ENCODE data around the gene ERLIN1. TPM values are rescaled to one million over a fixed set of nuclear protein-coding genes. Genes with fewer than 3 reads are reported as not detected.

Gene ERLIN1
- total RNA-seq, 2 donors from 2014 or later: 18.1 to 23.8 TPM

GRCh38 chr10:100157156-100157555, 28.7 kb downstream of the ERLIN1 start:
- no peak overlapping the region for H3K27ac ChIP-seq
- H3K4me3 ChIP-seq: no peak overlapping the region
- H3K9me3 ChIP-seq: no peaks in the 10 kb centered on the region
- intact Hi-C loops (cut with DNase I): no loop called here
- no peak for DNase-seq (ENCODE audit: low spot score)
- no peaks in the 10 kb centered on the region for H3K27me3 ChIP-seq (replicated peaks; ENCODE audit: insufficient read depth)
- no peak for TF ChIP-seq CTCF (IDR thresholded peaks at IDR 0.05)
- TF ChIP-seq POLR2A (IDR thresholded peaks at IDR 0.05): no peak
- no peak for TF ChIP-seq POLR2AphosphoS5 (IDR thresholded peaks at IDR 0.05)
- H3K36me3 ChIP-seq: no peaks in the 10 kb centered on the region
- no peaks in the 10 kb centered on the region for H3K4me1 ChIP-seq (replicated peaks)

GRCh38 chr10:100155936-100156335, 29.9 kb downstream of the ERLIN1 start:
- no peaks in the 10 kb centered on the region for H3K36me3 ChIP-seq
- no peak overlapping the region for H3K4me3 ChIP-seq
- intact Hi-C loops (cut with DNase I): no loop called here
- no peaks in the 10 kb centered on the region for H3K27me3 ChIP-seq (replicated peaks; ENCODE audit: insufficient read depth)
- WGBS: 97% methylated on average over 5 of the region's 5 CpGs
- TF ChIP-seq CTCF (IDR thresholded peaks at IDR 0.05): no peak
- TF ChIP-seq POLR2A (IDR thresholded peaks at IDR 0.05): no peak
- H3K27ac ChIP-seq: no peak overlapping the region
- no peaks in the 10 kb centered on the region for H3K4me1 ChIP-seq (replicated peaks)
- no peak for DNase-seq (ENCODE audit: low spot score)
- H3K9me3 ChIP-seq: no peaks in the 10 kb centered on the region

GRCh38 chr10:100154666-100155065, 31.2 kb downstream of the ERLIN1 start:
- 98% methylated on average over 4 of the region's 4 CpGs for WGBS
- H3K4me3 ChIP-seq: no peak overlapping the region
- no peaks in the 10 kb centered on the region for H3K9me3 ChIP-seq
- TF ChIP-seq POLR2AphosphoS5 (IDR thresholded peaks at IDR 0.05) (no peak), CTCF (IDR thresholded peaks at IDR 0.05) (no peak), POLR2A (IDR thresholded peaks at IDR 0.05) (no peak)
- no peak overlapping the region for H3K27ac ChIP-seq
- no peaks in the 10 kb centered on the region for H3K4me1 ChIP-seq (replicated peaks)
- H3K27me3 ChIP-seq (replicated peaks; ENCODE audit: insufficient read depth): no peaks in the 10 kb centered on the region
- intact Hi-C loops (cut with DNase I): no loop called here
- DNase-seq (ENCODE audit: low spot score): no peak
- H3K36me3 ChIP-seq: no peaks in the 10 kb centered on the region

GRCh38 chr10:100153239-100153825, 32.5 kb downstream of the ERLIN1 start:
- 94% methylated on average over 4 of the region's 4 CpGs for WGBS
- H3K9me3 ChIP-seq: no peaks in the 10 kb centered on the region

More at GRCh38 chr10:100153239-100153825, 32.5 kb downstream of the ERLIN1 start:
- DNase-seq (ENCODE audit: low spot score): no peak
- H3K4me1 ChIP-seq (replicated peaks): no peaks in the 10 kb centered on the region
- TF ChIP-seq POLR2AphosphoS5 (IDR thresholded peaks at IDR 0.05) (no peak), POLR2A (IDR thresholded peaks at IDR 0.05) (no peak), CTCF (IDR thresholded peaks at IDR 0.05) (no peak)
- intact Hi-C loops (cut with DNase I): no loop called here
- no peaks in the 10 kb centered on the region for H3K27me3 ChIP-seq (replicated peaks; ENCODE audit: insufficient read depth)
- H3K36me3 ChIP-seq: no peaks in the 10 kb centered on the region
- H3K4me3 ChIP-seq: no peak overlapping the region
- H3K27ac ChIP-seq: no peak overlapping the region

All from prostate gland (tissue), 2 donors.